GM12878 (cell line): Measurements from ENCODE around the gene LPIN3. TPM values are rescaled to one million over a fixed set of nuclear protein-coding genes. Genes with fewer than 3 reads are reported as not detected.

Experiments
- ATAC-seq: fragments of 200-7000 bp; cut with Tn5 transposase; 3 replicates; pipeline ENCODE4 v1.9.1; 2020; ENCODE audit warnings: mild to moderate bottlenecking, moderate library complexity
- BruUV-seq: library from RNA; stranded (reverse); fragments of 400-500 nt; replicated peaks from 2 replicates; lab custom pipeline; 2021; lab: Mats Ljungman, UMichigan
- CTCF ChIA-PET: fragments of 300-600 bp; sonication (Branson Sonifier 250); formaldehyde crosslinking; extraction: SDS; loops from one replicate; lab custom pipeline; 2021; ENCODE audit warnings: inconsistent platforms; lab: Yijun Ruan, JAX
- POLR2A ChIA-PET: fragments of 350-600 bp; formaldehyde crosslinking; extraction: SDS; loops from one replicate; lab custom pipeline; 2021; ENCODE audit warnings: inconsistent platforms; lab: Charles Lee
- RAD21 ChIA-PET: fragments of 300-600 bp; sonication (Branson Sonifier 250); formaldehyde crosslinking; loops from one replicate; lab custom pipeline; 2023; ENCODE audit warnings: antibody characterized with exemption; ENCODE audit not compliant: unreplicated experiment; lab: Charles Lee
- SMC1A ChIA-PET: fragments of 300-600 bp; sonication (Branson Sonifier 250); formaldehyde crosslinking; loops from one replicate; lab custom pipeline; 2023; ENCODE audit not compliant: unreplicated experiment, uncharacterized antibody; lab: Charles Lee
- DNase-seq: peaks from one replicate; pipeline ENCODE4 v3.0.0-alpha.2; 2011; ENCODE audit warnings: low read depth, low spot score
- FAIRE-seq: peaks from 3 replicates; lab custom pipeline; 2011; peaks lifted over from hg19 to GRCh38; lab: Jason Lieb, UNC
- H2AFZ ChIP-seq: 2 replicates; pipeline ENCODE4 v1.6.0; 2011; ENCODE audit warnings: low read depth, low read length, control low read depth; ENCODE audit not compliant: control insufficient read depth
- H3K27ac ChIP-seq: 2 replicates; pipeline ENCODE4 v1.5.1; 2011; ENCODE audit warnings: control low read depth; ENCODE audit not compliant: control insufficient read depth, insufficient read depth
- H3K27me3 ChIP-seq, 2 experiments: replicated peaks in 1 of 2; 2 replicates each; pipeline versions ENCODE4 v1.6.0 to v1.6.1; 2011; ENCODE audit warnings: low read length in 1 of 2; ENCODE audit not compliant: control insufficient read depth in 2 of 2, insufficient read depth in 2 of 2
- H3K36me3 ChIP-seq, 2 experiments: 2 replicates each; pipeline ENCODE4 v1.5.1; 2011; ENCODE audit warnings: low read length in 1 of 2; ENCODE audit not compliant: control insufficient read depth in 2 of 2, insufficient read depth in 2 of 2
- H3K4me1 ChIP-seq: 2 replicates; pipeline ENCODE4 v1.6.1; 2011; ENCODE audit warnings: mild to moderate bottlenecking, low read length, moderate library complexity, mixed read lengths; ENCODE audit not compliant: control insufficient read depth, insufficient read depth
- H3K4me2 ChIP-seq: 2 replicates; pipeline ENCODE4 v1.6.0; 2011; ENCODE audit warnings: control low read depth; ENCODE audit not compliant: control insufficient read depth, insufficient read depth
- H3K4me3 ChIP-seq: fragments of 200-600 bp; sonication (generic); 2 replicates; pipeline ENCODE4 v1.5.1; 2016
- H3K79me2 ChIP-seq: 2 replicates; pipeline ENCODE4 v1.6.0; 2011; ENCODE audit warnings: low read length; ENCODE audit not compliant: control insufficient read depth, insufficient read depth
- H3K9ac ChIP-seq: 2 replicates; pipeline ENCODE4 v1.8.0; 2011; ENCODE audit warnings: low read length, control low read depth, mixed read lengths; ENCODE audit not compliant: control insufficient read depth, insufficient read depth
- H3K9me3 ChIP-seq: replicated peaks from 3 replicates; pipeline ENCODE4 v1.5.1; 2011; ENCODE audit warnings: mild to moderate bottlenecking, low read length; ENCODE audit not compliant: control insufficient read depth, insufficient read depth
- H4K20me1 ChIP-seq: 2 replicates; pipeline ENCODE4 v1.6.0; 2011; ENCODE audit not compliant: control insufficient read depth, insufficient read depth
- CHD2 ChIP-seq: IDR thresholded peaks from 2 replicates; pipeline ENCODE4 v1.6.1; 2011; ENCODE audit warnings: low read depth, low read length, improper control_type of control experiment, borderline replicate concordance
- EP300 ChIP-seq, 2 experiments: fragments of 150-350 bp in 1 of 2; IDR thresholded peaks; 2 replicates each; pipeline ENCODE4 v1.6.1; 2011 to 2012; ENCODE audit warnings: low read depth in 2 of 2, low read length in 2 of 2, borderline replicate concordance in 1 of 2, improper control_type of control experiment in 1 of 2, inconsistent platforms in 1 of 2; ENCODE audit not compliant: control insufficient read depth in 1 of 2
- MTA2 ChIP-seq: fragments of 450-650 bp; IDR thresholded peaks from 2 replicates; pipeline ENCODE4 v1.6.1; 2016; ENCODE audit warnings: low read depth, mild to moderate bottlenecking, moderate library complexity
- NFYB ChIP-seq: IDR thresholded peaks from 2 replicates; pipeline ENCODE4 v1.6.1; 2011; ENCODE audit warnings: low read depth, mild to moderate bottlenecking, low read length, improper control_type of control experiment, moderate library complexity; ENCODE audit not compliant: insufficient read depth
- TBL1XR1 ChIP-seq: IDR thresholded peaks from 2 replicates; pipeline ENCODE4 v1.6.1; 2012; ENCODE audit warnings: low read depth, low read length, improper control_type of control experiment
- ZNF217 ChIP-seq: fragments of 450-650 bp; IDR thresholded peaks from 2 replicates; pipeline ENCODE4 v1.6.1; 2017; ENCODE audit warnings: antibody characterized with exemption, mild to moderate bottlenecking
- WGBS: methylation state at CpG from one replicate; pipeline ENCODE4 v1.1.6; 2016; ENCODE audit warnings: low lambda C conversion rate; ENCODE audit not compliant: insufficient replicate concordance, insufficient coverage; ENCODE audit errors: missing lambda C conversion rate; 5-methylcytosine and 5-hydroxymethylcytosine counted together
- in situ Hi-C: fragments of 300-500 bp; cut with MboI; formaldehyde crosslinking; loops from 9 replicates; pipeline ENCODE4 v1.14.3; 2018; ENCODE audit warnings: mixed read lengths
- intact Hi-C: fragments of 100-400 bp; cut with micrococcal nuclease; formaldehyde crosslinking; loops from one replicate; pipeline ENCODE4 v1.14.2; 2022; ENCODE audit not compliant: unreplicated experiment
- polyA plus RNA-seq, 11 experiments: library from polyadenylated mRNA; depleted of rRNA in 4 of 11; unstranded in 6 of 11; stranded (reverse) in 5 of 11; fragments of >200 nt; fragmentation: Nextera tagmentation in 4 of 11; fragmentation: Illumina TruSeq in 1 of 11; extraction: Ambion mirVana in 4 of 11; extraction: Trizol in 1 of 11; gene quantifications; 1 replicate in 1 of 11; 2 replicates in 10 of 11; pipeline versions ENCODE4 v1.2.1 to v1.2.3, GENCODE V29; 2011 to 2016; ENCODE audit warnings: inconsistent platforms in 2 of 11, missing spikeins in 2 of 11, low read depth in 1 of 11
- total RNA-seq, 4 experiments: library from RNA; depleted of rRNA in 3 of 4; stranded (reverse); fragments of >200 nt in 3 of 4; fragmentation: Illumina TruSeq in 1 of 4; extraction: Trizol in 1 of 4; gene quantifications; 2 replicates each; pipeline versions ENCODE4 v1.2.1 to v1.2.3, GENCODE V29; 2013 to 2021
- TF ChIP-seq, protein P1 (sequence below): fragments of 450-650 bp; IDR thresholded peaks from 2 replicates; pipeline ENCODE4 v1.6.1; 2014; ENCODE audit warnings: mild to moderate bottlenecking
- TF ChIP-seq, protein P2 (sequence below): fragments of 450-650 bp; formaldehyde crosslinking; IDR thresholded peaks from 2 replicates; pipeline ENCODE4 v1.4.0; 2020; ENCODE audit warnings: mild to moderate bottlenecking, moderate library complexity

Gene LPIN3
- total and polyA plus RNA-seq, 10 of the 15 experiments (the other 5 are each of a cell fraction or from before 2014, with no cell fraction given) = 0.13 to 1.3 (median 0.51) TPM

- Histone ChIP-seq H3K27ac (no peak overlapping the region), H3K9ac (no peak overlapping the region), H4K20me1 (no peaks in the 10 kb centered on the region), H3K4me3 (no peak overlapping the region), H3K4me2 (no peak overlapping the region), H3K36me3 (no peaks in the 10 kb centered on the region), H3K27me3 (no peaks in the 10 kb centered on the region), H3K79me2 (no peaks in the 10 kb centered on the region), H3K9me3 (no peaks in the 10 kb centered on the region), H2AFZ (no peak overlapping the region), H3K4me1 (peaks cover 5% of the 10 kb centered on the region)
- no TSS peak for BruUV-seq
- ChIA-PET RAD21 (no interaction called here), SMC1A (interaction anchor here (0.6 to 1.2 kb wide), 4 partner anchors 70 to 590 kb away, joined by 3 read pairs; no protein-coding TSS in a partner anchor), CTCF (interaction anchor here (0.5 kb wide), 1 partner anchor 8 kb away, joined by 3 read pairs; no protein-coding TSS in a partner anchor), POLR2A (no interaction called here)
- no peak for DNase-seq
- intact Hi-C loops = loop anchor here (5.0 kb wide), 3 partner anchors 112 to 377 kb away; no protein-coding TSS in a partner anchor
- no peak for ATAC-seq
- WGBS = 35% methylated on average over 4 of the region's 4 CpGs
- in situ Hi-C loops = loop anchor here (5.0 kb wide), 2 partner anchors 172 to 377 kb away; no protein-coding TSS in a partner anchor
- TF ChIP-seq, protein P1, sequence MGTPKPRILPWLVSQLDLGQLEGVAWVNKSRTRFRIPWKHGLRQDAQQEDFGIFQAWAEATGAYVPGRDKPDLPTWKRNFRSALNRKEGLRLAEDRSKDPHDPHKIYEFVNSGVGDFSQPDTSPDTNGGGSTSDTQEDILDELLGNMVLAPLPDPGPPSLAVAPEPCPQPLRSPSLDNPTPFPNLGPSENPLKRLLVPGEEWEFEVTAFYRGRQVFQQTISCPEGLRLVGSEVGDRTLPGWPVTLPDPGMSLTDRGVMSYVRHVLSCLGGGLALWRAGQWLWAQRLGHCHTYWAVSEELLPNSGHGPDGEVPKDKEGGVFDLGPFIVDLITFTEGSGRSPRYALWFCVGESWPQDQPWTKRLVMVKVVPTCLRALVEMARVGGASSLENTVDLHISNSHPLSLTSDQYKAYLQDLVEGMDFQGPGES = no peak
- TF ChIP-seq TBL1XR1 (no peak), ZNF217 (no peak), EP300 (IDR thresholded peaks at IDR 0.05; ENCODE audit: borderline replicate concordance in 1 of 2, control insufficient read depth in 1 of 2, low read depth in 2 of 2, low read length in 2 of 2) (no peak), CHD2 (no peak), NFYB (no peak), MTA2 (no peak)
- TF ChIP-seq, protein P2, sequence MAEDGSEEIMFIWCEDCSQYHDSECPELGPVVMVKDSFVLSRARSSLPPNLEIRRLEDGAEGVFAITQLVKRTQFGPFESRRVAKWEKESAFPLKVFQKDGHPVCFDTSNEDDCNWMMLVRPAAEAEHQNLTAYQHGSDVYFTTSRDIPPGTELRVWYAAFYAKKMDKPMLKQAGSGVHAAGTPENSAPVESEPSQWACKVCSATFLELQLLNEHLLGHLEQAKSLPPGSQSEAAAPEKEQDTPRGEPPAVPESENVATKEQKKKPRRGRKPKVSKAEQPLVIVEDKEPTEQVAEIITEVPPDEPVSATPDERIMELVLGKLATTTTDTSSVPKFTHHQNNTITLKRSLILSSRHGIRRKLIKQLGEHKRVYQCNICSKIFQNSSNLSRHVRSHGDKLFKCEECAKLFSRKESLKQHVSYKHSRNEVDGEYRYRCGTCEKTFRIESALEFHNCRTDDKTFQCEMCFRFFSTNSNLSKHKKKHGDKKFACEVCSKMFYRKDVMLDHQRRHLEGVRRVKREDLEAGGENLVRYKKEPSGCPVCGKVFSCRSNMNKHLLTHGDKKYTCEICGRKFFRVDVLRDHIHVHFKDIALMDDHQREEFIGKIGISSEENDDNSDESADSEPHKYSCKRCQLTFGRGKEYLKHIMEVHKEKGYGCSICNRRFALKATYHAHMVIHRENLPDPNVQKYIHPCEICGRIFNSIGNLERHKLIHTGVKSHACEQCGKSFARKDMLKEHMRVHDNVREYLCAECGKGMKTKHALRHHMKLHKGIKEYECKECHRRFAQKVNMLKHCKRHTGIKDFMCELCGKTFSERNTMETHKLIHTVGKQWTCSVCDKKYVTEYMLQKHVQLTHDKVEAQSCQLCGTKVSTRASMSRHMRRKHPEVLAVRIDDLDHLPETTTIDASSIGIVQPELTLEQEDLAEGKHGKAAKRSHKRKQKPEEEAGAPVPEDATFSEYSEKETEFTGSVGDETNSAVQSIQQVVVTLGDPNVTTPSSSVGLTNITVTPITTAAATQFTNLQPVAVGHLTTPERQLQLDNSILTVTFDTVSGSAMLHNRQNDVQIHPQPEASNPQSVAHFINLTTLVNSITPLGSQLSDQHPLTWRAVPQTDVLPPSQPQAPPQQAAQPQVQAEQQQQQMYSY (CRISPR knock-in tag) = no peak
- no peak for FAIRE-seq
These were observed 3.9 kb downstream of the LPIN3 start for GRCh38 chr20:41344477-41344876.
